Spleen (tissue), 7 donors: ENCODE data around the gene NCBP2.

Experiments
- POLR2AphosphoS5 ChIP-seq, 3 donors: sonication (generic); formaldehyde crosslinking; IDR thresholded peaks; one replicate each; pipeline ENCODE4 v1.5.1; 2017; ENCODE audit warnings: antibody characterized with exemption in 3 of 3
- TF ChIP-seq, protein P1 (sequence below), 11 experiments: fragments of 200-600 bp in 7 of 11; fragments of 450-650 bp in 4 of 11; sonication (generic) in 4 of 11; IDR thresholded peaks in 8 of 11; conservative IDR thresholded peaks in 3 of 11; 1 replicate in 7 of 11; 2 replicates in 4 of 11; pipeline versions ENCODE4 v1.4.0 to v1.8.0; 2016 to 2021; ENCODE audit warnings: antibody characterized with exemption in 11 of 11, inconsistent platforms in 4 of 11, mild to moderate bottlenecking in 1 of 11
- donor health status: DM: no; HTN: no; CAD: no; lungs with moderate emphysema.
- donor health status: DM: no; HTN: no; CAD: no.
- donor health status: DM: no; HTN: no; CAD: no.

DNA sequence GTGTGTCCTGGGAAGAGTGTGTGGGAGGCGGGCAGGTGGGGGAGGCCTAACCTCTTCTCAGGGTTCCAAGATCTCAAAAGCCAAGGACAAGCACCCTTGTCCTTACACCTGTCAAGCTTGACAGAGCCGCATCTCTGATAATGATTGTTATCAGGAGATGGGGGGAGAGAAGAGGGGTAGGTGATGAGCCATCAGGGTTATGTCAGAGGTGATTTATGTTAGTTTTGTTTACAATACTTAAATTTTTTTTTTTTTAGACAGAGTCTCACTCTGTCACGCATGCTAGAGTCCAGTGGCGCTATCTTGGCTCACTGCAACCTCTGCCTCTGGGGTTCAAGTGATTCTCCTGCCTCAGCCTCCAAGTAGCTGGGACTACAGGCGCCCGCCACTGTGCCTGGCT, 7.4 kb upstream of the NCBP2 start:
- TF ChIP-seq POLR2AphosphoS5 (IDR thresholded peaks at IDR 0.05), result no peak
- TF ChIP-seq, protein P1, sequence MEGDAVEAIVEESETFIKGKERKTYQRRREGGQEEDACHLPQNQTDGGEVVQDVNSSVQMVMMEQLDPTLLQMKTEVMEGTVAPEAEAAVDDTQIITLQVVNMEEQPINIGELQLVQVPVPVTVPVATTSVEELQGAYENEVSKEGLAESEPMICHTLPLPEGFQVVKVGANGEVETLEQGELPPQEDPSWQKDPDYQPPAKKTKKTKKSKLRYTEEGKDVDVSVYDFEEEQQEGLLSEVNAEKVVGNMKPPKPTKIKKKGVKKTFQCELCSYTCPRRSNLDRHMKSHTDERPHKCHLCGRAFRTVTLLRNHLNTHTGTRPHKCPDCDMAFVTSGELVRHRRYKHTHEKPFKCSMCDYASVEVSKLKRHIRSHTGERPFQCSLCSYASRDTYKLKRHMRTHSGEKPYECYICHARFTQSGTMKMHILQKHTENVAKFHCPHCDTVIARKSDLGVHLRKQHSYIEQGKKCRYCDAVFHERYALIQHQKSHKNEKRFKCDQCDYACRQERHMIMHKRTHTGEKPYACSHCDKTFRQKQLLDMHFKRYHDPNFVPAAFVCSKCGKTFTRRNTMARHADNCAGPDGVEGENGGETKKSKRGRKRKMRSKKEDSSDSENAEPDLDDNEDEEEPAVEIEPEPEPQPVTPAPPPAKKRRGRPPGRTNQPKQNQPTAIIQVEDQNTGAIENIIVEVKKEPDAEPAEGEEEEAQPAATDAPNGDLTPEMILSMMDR (IDR thresholded peaks at IDR 0.05 in 8 of 11, conservative IDR thresholded peaks at IDR 0.05 in 3 of 11), result no peak
